Placental epithelial cell (primary cell): Measurements from ENCODE around the gene RASSF4. TPM values are rescaled to one million over a fixed set of nuclear protein-coding genes. Genes with fewer than 3 reads are reported as not detected.

Source experiments
- total RNA-seq: library from RNA; depleted of rRNA; stranded (reverse); fragments of >200 nt; gene quantifications from 2 replicates; pipeline ENCODE4 v1.2.3, GENCODE V29; 2012

The RASSF4 gene, protein sequence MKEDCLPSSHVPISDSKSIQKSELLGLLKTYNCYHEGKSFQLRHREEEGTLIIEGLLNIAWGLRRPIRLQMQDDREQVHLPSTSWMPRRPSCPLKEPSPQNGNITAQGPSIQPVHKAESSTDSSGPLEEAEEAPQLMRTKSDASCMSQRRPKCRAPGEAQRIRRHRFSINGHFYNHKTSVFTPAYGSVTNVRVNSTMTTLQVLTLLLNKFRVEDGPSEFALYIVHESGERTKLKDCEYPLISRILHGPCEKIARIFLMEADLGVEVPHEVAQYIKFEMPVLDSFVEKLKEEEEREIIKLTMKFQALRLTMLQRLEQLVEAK
- 1.4 and 3.1 TPM in 2 replicates for total RNA-seq

DNA sequence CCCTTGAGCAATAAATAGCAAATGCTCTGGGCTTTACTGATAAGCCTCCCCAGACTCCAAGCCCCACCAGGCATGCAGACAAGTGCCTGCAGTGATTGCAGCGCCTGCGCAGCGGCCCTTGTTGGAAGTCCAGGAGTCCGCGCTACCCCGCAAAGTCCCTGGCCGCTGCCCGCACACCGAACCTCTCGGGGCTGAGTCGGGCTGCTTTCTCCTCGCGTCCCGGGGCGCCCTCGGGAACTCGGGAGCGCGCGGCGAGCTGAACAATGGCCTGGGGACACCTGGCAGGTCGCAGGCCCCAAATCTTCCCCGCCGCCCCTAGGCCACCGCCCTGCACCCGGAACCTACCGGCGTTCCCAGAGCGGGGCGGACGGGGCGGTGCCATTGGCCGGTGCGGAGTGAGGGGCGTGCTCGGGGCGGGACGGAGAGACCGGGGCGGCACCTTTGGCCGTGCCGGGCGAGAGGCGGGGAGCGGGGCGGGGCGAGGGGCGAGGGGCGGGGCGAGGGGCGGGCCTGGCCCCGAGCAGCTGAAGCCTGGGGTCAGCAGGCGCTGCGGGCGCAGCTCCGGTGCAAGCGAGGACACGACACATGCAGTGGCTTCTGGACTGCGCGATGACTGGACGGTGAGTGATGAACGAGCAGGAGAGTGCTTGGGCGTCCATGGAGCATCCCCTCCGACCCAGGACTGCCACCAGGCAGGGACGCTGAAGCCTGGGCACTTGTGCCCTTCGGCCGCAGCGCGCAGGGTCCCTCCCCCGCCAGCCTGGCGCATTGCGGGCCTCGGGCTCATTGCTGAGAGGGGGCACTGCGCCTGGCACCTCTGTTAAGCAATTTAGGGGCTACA, at the start of gene RASSF4:
Gene RASSF4 (plus strand): TSS at position 556 of the 841 bp plus-strand sequence. CDS start 10,401 bp downstream, outside the sequence.

DNA sequence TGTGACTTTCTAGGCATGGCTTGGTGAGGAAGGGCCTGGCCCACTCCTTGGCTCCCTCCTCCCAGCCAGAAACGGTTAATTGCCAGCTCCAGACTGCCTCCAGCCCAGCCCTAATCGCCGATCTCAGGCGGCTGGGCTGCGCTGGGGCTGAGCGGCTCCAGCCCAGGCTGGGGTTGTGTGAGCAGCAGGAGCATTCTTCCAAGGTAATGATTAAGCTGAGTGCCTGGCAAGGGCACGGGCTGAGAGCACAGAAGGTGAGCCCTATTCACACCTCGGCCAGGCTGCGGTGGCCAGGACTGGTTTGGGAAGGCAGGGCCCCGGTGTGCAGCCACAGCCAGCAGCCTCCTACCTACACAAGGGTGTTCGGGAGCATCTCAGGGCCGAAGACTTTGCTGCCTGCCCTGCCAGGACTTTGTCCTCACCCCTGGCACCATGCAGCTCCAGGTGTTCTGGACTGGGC, 48.5 kb upstream of the RASSF4 start, which contains the start of gene TMEM72:
Gene TMEM72 (plus strand): TSS at position 257 of the 460 bp plus-strand sequence. CDS start 176 bp downstream, at position 433.

DNA sequence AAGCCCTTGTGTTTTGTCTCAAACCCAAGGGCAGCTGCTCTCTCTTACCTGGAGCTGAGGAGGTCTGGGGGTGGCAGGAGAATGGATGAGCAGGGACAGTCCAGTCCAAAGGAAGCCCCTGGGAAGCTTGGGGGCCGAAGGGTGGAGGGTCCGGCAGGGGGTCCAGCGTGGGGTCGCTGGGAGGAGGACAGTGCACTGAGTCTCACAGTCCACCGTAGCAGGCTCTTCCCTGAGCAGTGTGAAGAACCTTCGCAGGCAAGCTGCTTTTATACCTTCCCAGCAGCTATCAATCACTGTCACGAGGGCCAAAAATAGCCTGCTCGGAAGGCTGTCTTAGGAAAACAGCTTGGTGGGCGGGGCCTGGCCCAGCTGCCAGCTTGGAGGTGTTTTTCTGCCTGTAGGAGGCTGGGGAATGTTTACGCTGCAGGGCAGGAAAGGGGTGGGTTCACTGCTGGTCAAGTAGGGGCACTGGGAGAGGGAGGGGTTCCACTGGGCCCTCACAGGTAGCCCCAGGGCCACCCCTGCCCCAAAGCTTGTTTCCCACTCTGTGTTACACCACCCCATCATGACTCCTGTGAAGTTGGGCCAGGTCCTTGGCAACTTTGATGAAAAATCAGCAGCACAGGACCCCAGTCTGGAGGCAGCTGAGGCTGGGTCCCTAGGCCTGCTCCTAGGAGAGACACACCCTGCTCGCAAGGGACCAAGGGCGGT, 19.1 kb downstream of the RASSF4 start, which contains the start of gene DEPP1:
Gene DEPP1 (minus strand): TSS at position 240 of the 711 bp plus-strand sequence. CDS start 779 bp downstream, outside the sequence.

DNA sequence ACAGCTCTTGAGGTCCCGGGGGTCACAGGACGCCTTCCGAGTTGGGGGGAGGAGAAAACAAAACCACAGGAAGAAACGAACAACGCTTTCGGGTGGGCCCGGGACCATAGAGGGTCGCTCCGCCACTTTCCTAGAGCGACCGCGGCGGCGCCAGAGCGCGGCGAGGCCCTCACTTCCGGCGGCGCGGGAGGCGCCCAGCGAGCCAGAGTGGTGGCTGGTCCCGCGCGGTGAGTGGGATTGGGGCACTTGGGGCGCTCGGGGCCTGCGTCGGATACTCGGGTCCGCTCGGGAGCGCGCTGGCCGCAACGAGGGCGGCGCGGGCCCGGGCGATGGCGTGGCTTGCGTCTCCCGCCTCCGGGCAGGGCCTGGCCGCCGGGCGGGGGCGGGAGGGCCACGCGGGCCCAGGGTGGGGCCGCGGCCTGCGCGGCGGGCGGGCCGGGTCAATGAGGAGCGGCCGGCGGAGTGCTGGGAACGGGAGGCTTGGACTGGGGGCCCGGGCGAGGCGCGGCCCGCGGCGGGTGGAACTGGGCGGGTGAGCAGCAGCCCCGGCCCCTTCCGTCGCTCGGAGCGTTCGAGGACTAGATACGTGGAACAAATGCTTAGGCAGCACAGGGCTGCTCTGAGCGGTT, 41.3 kb downstream of the RASSF4 start, which contains the start of gene ZNF22:
Gene ZNF22 (plus strand): TSS at position 172 of the 629 bp plus-strand sequence. CDS start 2,446 bp downstream, outside the sequence.

Other genes starting within 250 kb of the RASSF4 start
- not detected in 2 replicates for gene TMEM72, start 48.5 kb upstream of the RASSF4 start, total RNA-seq
- gene DEPP1, start 19.0 kb downstream of the RASSF4 start, total RNA-seq, result 0.87 and 1.2 TPM in 2 replicates
- gene ZNF22, start 41.1 kb downstream of the RASSF4 start, total RNA-seq, result 16.1 and 23.1 TPM in 2 replicates